Transverse colon (tissue), 4 donors: ENCODE results near the gene LPIN2. TPM values are rescaled to one million over a fixed set of nuclear protein-coding genes. Genes with fewer than 3 reads are reported as not detected.

ENCODE experiments used
- DNase-seq: peaks from one replicate; pipeline ENCODE4 v3.0.0-alpha.2; 2019
- H3K27ac ChIP-seq, 4 donors: fragments of 200-600 bp; sonication (generic); 2 replicates each; pipeline ENCODE4 v1.5.1; 2016 to 2018; ENCODE audit warnings: inconsistent platforms in 4 of 4
- H3K27me3 ChIP-seq: fragments of 200-600 bp; sonication (generic); 2 replicates; pipeline ENCODE4 v1.5.1; 2017; ENCODE audit warnings: inconsistent platforms
- H3K36me3 ChIP-seq, 4 donors: fragments of 200-600 bp; sonication (generic); 2 replicates each; pipeline ENCODE4 v1.5.1; 2017 to 2019; ENCODE audit warnings: inconsistent platforms in 4 of 4
- H3K4me1 ChIP-seq, 4 donors: fragments of 200-600 bp; sonication (generic); 2 replicates each; pipeline ENCODE4 v1.5.1; 2017 to 2020; ENCODE audit warnings: inconsistent platforms in 4 of 4
- H3K4me3 ChIP-seq, 4 donors: fragments of 200-600 bp; sonication (generic); 1 replicate in 1 of 4; 2 replicates in 3 of 4; pipeline versions ENCODE4 v1.5.1 to v1.6.1; 2017 to 2019; ENCODE audit warnings: inconsistent platforms in 4 of 4
- H3K9me3 ChIP-seq, 2 donors: fragments of 200-600 bp; sonication (generic); 2 replicates each; pipeline ENCODE4 v1.5.1; 2017 to 2019; ENCODE audit warnings: inconsistent platforms in 2 of 2
- EP300 ChIP-seq: sonication (generic); formaldehyde crosslinking; IDR thresholded peaks from one replicate; pipeline ENCODE4 v1.6.1; 2017; ENCODE audit warnings: antibody characterized with exemption, low read depth
- POLR2A ChIP-seq: fragments of 450-650 bp; IDR thresholded peaks from one replicate; pipeline ENCODE4 v1.6.1; 2016; ENCODE audit warnings: antibody characterized with exemption, mild to moderate bottlenecking, moderate library complexity
- POLR2AphosphoS5 ChIP-seq, 3 donors: sonication (generic); formaldehyde crosslinking; IDR thresholded peaks; one replicate each; pipeline ENCODE4 v1.6.1; 2016; ENCODE audit warnings: antibody characterized with exemption in 3 of 3
- WGBS, 2 donors: methylation state at CpG; one replicate each; pipeline ENCODE4 v1.1.5; 2018; ENCODE audit warnings: low coverage in 1 of 2; 5-methylcytosine and 5-hydroxymethylcytosine counted together
- in situ Hi-C, 4 donors: fragments of 200-750 bp; cut with MboI; loops; one replicate each; pipeline versions ENCODE4 v1.15.0 to v1.15.1; 2017; ENCODE audit warnings: low sequenced_read_pairs in 3 of 4, low pct_ligation_motif_present in 1 of 4, low pct_unique_long_range_greater_than_20kb in 1 of 4
- intact Hi-C: fragments of 100-400 bp; cut with DNase I; formaldehyde crosslinking; loops from one replicate; pipeline ENCODE4 v1.15.1; 2023; ENCODE audit warnings: low total_unique reads
- total RNA-seq, 4 donors: library from RNA; depleted of rRNA; stranded (reverse); fragments of >200 nt; gene quantifications; one replicate each; pipeline ENCODE4 v1.1.0, GENCODE V29; 2016
- TF ChIP-seq, protein P1 (sequence below), 5 experiments: fragments of 200-600 bp in 3 of 5; fragments of 450-650 bp in 2 of 5; sonication (generic) in 3 of 5; IDR thresholded peaks; 1 replicate in 2 of 5; 2 replicates in 3 of 5; pipeline ENCODE4 v1.5.1; 2016 to 2017; ENCODE audit warnings: antibody characterized with exemption in 5 of 5, inconsistent platforms in 3 of 5, mild to moderate bottlenecking in 2 of 5, moderate library complexity in 1 of 5

The LPIN2 gene
- total RNA-seq, 4 donors from 2014 or later, result 11.1 to 151 (median 87.0) TPM

DNA sequence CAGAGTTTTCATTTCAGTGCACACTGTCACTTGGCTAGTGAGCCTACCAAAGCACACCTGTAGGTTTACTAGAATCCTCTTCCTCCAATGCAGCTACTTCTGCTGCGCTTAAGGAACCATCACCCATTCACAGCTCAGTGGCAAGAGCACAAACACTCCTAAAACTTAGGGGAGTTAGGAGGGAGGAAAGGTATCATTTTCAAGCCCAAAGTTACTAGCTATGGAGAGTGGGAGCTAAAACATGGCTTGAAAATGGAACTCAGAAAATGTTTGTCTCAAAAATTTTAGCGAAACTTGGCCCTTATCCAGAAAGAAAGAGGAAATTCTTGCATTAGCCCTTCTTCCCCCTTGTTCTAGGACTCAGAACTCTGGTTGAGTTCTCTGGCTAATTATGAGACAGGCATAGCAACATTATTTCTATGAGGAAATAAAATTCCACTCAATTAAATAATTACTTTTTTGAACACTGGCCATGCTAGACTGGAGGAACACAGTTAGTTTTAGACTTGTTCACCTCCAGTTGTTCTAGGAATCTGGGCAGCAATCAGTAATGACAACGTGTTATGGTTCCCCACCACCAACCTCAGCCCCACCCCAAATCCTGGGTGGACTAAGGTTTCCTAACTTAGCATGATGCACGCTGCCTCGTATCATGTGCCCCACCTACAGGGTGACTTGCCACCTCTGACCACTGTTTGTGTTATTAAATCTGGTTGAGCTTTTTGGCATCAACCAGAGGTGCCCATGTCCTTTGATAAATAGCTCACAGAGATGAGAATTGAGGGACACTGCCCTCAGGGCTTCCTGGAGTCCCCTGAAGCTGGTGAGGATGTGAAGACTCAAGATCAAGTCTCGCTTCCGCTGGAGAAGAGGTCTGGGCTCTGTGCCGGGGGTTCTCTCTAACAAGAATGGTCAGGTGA lies 32.8 kb downstream of the LPIN2 start:
- no peak for DNase-seq
- intact Hi-C loops, result no loop called here
- in situ Hi-C loops, result loop anchor here in 2 of 4 donors (10.0 kb wide), 1 partner anchor 45 kb away; no protein-coding TSS in a partner anchor
- no peaks in the 10 kb centered on the region for H3K36me3 ChIP-seq
- TF ChIP-seq EP300, result no peak
- no peak for TF ChIP-seq POLR2AphosphoS5 (IDR thresholded peaks at IDR 0.05)
- no peak for TF ChIP-seq POLR2A
- TF ChIP-seq, protein P1, sequence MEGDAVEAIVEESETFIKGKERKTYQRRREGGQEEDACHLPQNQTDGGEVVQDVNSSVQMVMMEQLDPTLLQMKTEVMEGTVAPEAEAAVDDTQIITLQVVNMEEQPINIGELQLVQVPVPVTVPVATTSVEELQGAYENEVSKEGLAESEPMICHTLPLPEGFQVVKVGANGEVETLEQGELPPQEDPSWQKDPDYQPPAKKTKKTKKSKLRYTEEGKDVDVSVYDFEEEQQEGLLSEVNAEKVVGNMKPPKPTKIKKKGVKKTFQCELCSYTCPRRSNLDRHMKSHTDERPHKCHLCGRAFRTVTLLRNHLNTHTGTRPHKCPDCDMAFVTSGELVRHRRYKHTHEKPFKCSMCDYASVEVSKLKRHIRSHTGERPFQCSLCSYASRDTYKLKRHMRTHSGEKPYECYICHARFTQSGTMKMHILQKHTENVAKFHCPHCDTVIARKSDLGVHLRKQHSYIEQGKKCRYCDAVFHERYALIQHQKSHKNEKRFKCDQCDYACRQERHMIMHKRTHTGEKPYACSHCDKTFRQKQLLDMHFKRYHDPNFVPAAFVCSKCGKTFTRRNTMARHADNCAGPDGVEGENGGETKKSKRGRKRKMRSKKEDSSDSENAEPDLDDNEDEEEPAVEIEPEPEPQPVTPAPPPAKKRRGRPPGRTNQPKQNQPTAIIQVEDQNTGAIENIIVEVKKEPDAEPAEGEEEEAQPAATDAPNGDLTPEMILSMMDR (IDR thresholded peaks at IDR 0.05), result no peak
- no peaks in the 10 kb centered on the region for H3K27me3 ChIP-seq
- peak overlapping the region; percentile 68 to 87 (median 78) for H3K27ac ChIP-seq
- H3K4me1 ChIP-seq, result peaks cover 40 to 93% (median 70%) of the 10 kb centered on the region in 4 donors
- WGBS, 2 donors, result 50 to 69% methylated on average over 3 to 8 of the region's 8 CpGs
- H3K9me3 ChIP-seq, result no peaks in the 10 kb centered on the region
- peak overlapping the region in 1 of 4 donors; percentile 15 for H3K4me3 ChIP-seq

DNA sequence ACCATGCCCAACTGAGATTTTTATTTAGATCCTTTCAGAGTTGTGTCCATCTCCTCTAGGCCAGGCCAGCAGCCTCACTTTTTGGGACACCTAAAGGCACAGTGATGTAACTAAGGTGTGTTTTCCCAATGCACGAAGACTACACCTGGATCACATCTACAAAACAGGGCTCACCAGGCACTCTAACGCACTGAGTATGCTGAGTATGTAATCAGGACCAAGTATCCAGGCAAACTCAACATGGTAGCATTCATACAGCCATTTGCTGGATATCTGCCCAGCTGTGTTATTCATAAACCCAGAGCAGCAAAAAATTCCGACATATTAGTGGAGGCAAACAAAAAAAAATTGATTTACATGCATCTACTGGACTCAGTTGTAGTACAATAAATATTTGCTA lies 33.8 kb downstream of the LPIN2 start:
- H3K4me3 ChIP-seq, result no peak overlapping the region
- no peaks in the 10 kb centered on the region for H3K27me3 ChIP-seq
- TF ChIP-seq POLR2A, result no peak
- no peak for TF ChIP-seq EP300
- TF ChIP-seq, protein P1 (IDR thresholded peaks at IDR 0.05), result no peak
- no peak for TF ChIP-seq POLR2AphosphoS5 (IDR thresholded peaks at IDR 0.05)
- intact Hi-C loops, result no loop called here
- H3K36me3 ChIP-seq, result no peaks in the 10 kb centered on the region
- no peak for DNase-seq
- in situ Hi-C loops, result no loop called here
- WGBS, 2 donors, result 63 to 77% methylated on average over 1 to 3 of the region's 3 CpGs
- peaks cover 35 to 83% (median 63%) of the 10 kb centered on the region in 4 donors for H3K4me1 ChIP-seq
- peak overlapping the region; percentile 68 to 87 (median 78) for H3K27ac ChIP-seq
- no peaks in the 10 kb centered on the region for H3K9me3 ChIP-seq

DNA sequence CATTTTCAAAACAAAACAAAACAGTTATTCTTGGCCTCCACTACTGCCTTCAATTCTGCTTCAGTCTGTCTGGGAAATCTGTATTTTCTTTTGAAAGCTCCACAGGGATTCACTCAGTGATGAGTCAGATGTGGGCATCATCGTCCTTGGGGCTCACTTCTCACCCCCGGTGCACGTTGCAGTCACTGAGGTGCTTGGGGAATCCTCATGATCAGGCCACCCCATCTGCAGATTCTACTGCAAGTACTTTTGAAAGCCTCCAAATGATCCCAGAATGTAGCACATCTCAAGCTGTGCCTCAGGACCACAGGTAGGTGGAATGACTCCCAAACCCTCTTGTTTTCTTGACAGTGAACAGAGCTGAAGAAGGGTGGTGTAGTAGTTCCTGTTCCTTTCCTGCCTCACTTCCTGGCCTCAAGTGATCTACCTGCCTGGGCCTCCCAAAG lies 34.3 kb downstream of the LPIN2 start:
- in situ Hi-C loops, result no loop called here
- Histone ChIP-seq H3K4me1 (peaks cover 32 to 79% (median 59%) of the 10 kb centered on the region in 4 donors), H3K9me3 (no peaks in the 10 kb centered on the region), H3K27ac (peak overlapping the region; percentile 68 to 87 (median 78)), H3K27me3 (no peaks in the 10 kb centered on the region), H3K36me3 (no peaks in the 10 kb centered on the region), H3K4me3 (peak overlapping the region in 1 of 4 donors; percentile 10)
- intact Hi-C loops, result no loop called here
- DNase-seq, result no peak
- TF ChIP-seq EP300, result no peak
- TF ChIP-seq, protein P1 (IDR thresholded peaks at IDR 0.05), result no peak
- no peak for TF ChIP-seq POLR2AphosphoS5 (IDR thresholded peaks at IDR 0.05)
- no peak for TF ChIP-seq POLR2A
- 60% methylated on average over 3 of the region's 3 CpGs; no CpG with 5 or more reads in 1 of the 2 donors for WGBS, 2 donors

DNA sequence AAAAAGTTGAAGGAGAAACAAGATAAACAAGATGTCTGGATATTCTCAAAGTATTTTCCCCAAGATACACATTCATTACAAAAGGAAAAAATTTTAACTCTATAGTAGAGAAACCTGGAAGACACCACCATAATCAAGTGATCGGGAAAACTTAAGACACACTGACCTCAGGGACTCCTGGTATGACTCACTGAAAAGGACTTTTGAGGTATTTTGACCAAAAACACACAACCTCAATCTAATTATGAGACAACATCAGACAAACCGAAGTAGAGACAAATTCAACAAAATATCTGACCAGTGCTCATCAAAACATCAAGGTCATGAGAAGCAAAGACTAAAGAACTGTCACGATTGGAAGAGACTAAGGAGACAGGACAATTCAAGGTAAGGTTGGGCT lies 34.7 kb downstream of the LPIN2 start:
- no peaks in the 10 kb centered on the region for H3K36me3 ChIP-seq
- no peaks in the 10 kb centered on the region for H3K9me3 ChIP-seq
- no peaks in the 10 kb centered on the region for H3K27me3 ChIP-seq
- WGBS, 2 donors, result 63 to 82% methylated on average over 2 to 3 of the region's 3 CpGs
- H3K4me3 ChIP-seq, result peak overlapping the region in 1 of 4 donors; percentile 10
- in situ Hi-C loops, result no loop called here
- H3K27ac ChIP-seq, result peak overlapping the region; percentile 68 to 87 (median 78)
- TF ChIP-seq POLR2A (no peak), EP300 (no peak), POLR2AphosphoS5 (IDR thresholded peaks at IDR 0.05) (no peak)
- TF ChIP-seq, protein P1 (IDR thresholded peaks at IDR 0.05), result no peak
- H3K4me1 ChIP-seq, result peaks cover 27 to 75% (median 55%) of the 10 kb centered on the region in 4 donors
- DNase-seq, result no peak
- intact Hi-C loops, result no loop called here
